ENCODE data around the gene ADGRG6.

GRCh38 chr6:142443532-142443931 is 141.7 kb downstream of the ADGRG6 start:
- TF ChIP-seq CTCF (IDR thresholded peaks at IDR 0.05) (no peak), POLR2AphosphoS5 (IDR thresholded peaks at IDR 0.05) (no peak), POLR2A (IDR thresholded peaks at IDR 0.05) (no peak), EP300 (IDR thresholded peaks at IDR 0.05) (no peak)

Data from suprapubic skin (tissue), 4 donors.